GM19025 (cell line): ENCODE data around the gene TRPM2.

Source experiments
- ATAC-seq: cut with Tn5 transposase; IDR thresholded peaks from one replicate; pipeline ENCODE4 v1.9.1; 2021; ENCODE audit warnings: mild to moderate bottlenecking, low read depth, moderate library complexity; ENCODE audit not compliant: unreplicated experiment

TRPM2 gene

GRCh38 chr21:44438531-44439210 is 85.2 kb downstream of the TRPM2 start:
- ATAC-seq, result no peak

GRCh38 chr21:44439211-44439600 is 85.8 kb downstream of the TRPM2 start:
- ATAC-seq, result no peak

DNA sequence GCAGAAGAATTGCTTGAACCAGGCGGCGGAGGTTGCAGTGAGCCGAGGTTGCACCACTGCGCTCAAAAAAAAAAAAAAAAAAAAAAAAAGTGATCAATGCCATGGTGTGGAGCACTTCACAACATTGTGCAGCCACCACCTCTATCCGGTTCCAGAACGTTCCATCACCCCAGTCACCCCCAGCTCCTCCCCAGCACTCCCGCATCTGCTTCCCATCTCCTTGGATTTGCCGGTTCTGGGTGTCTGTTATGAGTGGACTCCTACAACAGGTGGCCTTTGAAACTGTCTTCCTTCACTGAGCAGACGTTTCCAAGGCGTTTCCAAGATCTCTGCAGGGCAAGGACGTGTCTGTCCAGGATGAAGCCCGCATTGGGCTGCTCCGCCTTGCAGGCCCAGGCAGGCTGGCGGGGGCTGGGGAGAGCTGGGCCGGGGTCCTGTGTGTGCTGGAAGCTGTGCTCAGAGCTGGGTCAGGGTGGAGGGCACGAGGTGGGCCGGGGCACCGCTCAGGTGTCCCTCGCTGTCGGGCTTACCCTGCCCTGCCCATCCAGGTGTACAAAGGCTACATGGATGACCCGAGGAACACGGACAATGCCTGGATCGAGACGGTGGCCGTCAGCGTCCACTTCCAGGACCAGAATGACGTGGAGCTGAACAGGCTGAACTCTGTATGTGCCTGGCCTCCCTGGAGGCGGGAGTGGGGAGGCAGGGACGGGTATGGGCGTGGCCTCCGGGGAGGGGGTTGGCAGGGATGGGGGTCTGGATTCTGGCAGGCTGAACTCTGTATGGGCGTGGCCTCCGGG is 87.0 kb downstream of the TRPM2 start:
- ATAC-seq, result no peak

GRCh38 chr21:44441041-44441400 is 87.6 kb downstream of the TRPM2 start:
- ATAC-seq, result no peak

DNA sequence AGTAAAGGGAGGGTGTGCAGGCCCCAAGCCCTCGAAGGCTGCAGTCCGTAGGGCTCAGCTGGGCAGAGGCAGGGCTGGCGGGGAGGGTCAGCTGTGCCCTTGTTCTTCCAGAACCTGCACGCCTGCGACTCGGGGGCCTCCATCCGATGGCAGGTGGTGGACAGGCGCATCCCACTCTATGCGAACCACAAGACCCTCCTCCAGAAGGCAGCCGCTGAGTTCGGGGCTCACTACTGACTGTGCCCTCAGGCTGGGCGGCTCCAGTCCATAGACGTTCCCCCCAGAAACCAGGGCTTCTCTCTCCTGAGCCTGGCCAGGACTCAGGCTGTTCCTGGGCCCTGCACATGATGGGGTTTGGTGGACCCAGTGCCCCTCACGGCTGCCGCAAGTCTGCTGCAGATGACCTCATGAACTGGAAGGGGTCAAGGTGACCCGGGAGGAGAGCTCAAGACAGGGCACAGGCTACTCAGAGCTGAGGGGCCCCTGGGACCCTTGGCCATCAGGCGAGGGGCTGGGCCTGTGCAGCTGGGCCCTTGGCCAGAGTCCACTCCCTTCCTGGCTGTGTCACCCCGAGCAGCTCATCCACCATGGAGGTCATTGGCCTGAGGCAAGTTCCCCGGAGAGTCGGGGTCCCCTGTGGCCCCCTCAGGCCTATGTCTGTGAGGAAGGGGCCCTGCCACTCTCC is 88.3 kb downstream of the TRPM2 start:
- ATAC-seq, result no peak

DNA sequence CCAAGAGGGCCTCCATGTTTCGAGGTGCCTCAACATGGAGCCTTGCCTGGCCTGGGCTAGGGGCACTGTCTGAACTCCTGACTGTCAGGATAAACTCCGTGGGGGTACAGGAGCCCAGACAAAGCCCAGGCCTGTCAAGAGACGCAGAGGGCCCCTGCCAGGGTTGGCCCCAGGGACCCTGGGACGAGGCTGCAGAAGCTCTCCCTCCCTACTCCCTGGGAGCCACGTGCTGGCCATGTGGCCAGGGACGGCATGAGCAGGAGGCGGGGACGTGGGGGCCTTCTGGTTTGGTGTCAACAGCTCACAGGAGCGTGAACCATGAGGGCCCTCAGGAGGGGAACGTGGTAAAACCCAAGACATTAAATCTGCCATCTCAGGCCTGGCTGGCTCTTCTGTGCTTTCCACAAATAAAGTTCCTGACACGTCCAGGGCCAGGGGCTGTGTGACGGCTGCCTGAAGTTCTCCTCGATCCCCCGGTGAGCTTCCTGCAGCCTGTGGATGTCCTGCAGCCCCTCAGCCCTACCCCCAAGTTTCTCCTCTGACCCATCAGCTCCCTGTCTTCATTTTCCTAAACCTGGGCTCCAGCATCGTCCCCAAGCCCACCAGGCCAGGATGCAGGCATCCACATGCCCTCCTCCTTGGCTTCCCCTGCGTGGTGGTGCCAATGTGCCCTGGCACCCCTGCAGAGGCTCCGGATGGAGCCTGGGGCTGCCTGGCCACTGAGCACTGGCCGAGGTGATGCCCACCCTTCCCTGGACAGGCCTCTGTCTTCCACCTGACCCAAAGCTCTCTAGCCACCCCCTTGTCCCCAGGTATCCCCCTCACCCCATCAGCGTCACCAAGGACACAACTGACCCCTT is 89.1 kb downstream of the TRPM2 start:
- no peak for ATAC-seq

DNA sequence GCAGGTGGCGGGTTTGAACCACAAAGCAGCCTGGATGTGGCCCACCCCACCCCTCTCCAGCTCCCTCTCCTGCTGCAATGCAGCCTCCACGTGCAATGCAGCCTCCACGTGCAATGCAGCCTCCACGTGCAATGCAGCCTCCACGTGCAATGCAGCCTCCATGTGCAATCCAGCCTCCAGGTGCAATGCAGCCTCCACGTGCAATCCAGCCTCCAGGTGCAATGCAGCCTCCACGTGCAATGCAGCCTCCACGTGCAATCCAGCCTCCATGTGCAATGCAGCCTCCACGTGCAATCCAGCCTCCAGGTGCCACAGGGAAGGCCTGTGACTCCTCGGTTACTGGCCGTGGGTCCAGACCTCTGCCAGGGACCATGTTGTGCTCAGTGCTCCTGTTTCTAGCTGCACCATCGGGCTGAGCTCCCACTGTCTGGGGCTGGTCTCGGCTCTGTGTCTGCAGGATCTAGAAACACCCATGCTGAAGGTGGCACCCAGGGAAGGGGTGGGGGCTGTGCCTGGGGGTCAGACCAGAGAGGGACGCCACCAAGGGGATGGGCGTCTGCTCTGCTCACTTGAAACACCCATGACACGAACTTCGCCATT is 90.0 kb downstream of the TRPM2 start:
- no peak for ATAC-seq

DNA sequence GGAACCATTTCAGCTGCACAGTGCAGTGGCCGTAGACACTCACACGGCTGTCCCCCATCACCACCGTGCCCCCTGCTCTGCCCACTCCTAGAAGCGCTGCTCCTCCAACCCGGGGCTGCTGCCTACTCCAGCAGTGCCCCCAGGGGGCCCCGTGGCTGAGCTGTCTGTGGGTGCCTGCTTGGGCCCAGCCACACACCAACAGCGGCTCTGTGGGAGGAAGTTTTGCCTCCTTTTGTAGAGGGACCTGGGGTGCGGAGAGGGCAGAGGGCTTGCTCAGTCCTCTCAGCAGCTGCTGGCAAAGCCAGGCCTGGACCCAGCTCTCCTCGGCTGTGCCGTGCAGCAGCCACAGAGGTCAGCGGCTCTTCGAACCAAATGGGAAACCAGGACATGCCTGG is 90.5 kb downstream of the TRPM2 start:
- no peak for ATAC-seq

GRCh38 chr21:44444286-44444931 is 91.0 kb downstream of the TRPM2 start:
- no peak for ATAC-seq

DNA sequence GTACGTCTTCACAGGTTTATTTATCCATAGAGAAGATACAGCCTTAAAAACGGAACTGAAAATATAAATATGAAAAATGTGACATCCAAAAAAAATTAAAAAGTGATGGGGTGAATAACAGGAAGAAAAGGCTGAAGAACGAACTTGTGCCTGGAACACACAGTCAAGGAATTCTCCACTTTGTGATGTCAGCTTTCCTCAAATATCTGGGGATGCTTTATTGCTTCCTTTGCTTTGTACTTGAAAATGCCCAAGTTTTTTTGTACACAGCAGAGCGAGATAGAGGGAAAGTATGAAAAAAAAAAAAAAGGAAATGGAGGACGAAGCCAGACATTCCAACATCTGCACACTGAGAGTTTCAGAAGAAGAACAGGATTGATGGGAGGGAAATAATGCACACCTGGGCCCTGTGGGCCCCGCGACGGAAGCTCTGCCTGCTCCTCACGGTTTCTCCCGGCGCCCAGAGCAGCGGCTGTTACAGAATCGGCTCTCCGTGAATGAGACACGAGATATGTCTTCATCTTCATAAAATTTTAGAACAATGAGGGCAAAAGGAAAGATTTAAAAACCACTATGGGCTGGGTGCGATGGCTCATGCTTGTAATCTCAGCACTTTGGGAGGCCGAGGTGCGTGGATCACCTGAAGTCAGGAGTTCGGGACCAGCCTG is 91.9 kb downstream of the TRPM2 start:
- ATAC-seq, result no peak

DNA sequence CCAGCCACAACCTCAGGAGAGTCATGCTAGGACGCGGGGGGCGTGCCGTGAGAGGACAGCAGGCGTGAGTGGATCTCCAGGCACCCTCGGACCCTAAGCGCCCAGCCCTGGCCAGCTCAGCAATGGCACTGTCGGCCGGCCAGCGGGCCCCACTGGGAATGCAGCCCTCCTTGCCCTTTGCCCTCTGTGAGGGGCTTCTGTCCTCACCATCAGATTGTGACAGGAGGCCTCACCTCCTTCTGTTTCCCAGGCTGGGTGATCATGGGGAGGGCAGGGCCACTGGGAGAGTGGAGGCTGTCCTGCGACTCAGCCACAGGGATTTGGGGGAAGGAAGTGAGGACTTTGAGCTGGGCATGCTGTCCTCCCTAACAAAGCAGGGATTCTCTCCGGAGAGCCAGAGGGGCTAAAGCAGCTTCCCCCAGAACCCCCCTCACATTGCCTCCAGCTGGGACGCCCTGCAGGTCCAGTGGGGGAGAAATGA is 95.3 kb downstream of the TRPM2 start:
- no peak for ATAC-seq

DNA sequence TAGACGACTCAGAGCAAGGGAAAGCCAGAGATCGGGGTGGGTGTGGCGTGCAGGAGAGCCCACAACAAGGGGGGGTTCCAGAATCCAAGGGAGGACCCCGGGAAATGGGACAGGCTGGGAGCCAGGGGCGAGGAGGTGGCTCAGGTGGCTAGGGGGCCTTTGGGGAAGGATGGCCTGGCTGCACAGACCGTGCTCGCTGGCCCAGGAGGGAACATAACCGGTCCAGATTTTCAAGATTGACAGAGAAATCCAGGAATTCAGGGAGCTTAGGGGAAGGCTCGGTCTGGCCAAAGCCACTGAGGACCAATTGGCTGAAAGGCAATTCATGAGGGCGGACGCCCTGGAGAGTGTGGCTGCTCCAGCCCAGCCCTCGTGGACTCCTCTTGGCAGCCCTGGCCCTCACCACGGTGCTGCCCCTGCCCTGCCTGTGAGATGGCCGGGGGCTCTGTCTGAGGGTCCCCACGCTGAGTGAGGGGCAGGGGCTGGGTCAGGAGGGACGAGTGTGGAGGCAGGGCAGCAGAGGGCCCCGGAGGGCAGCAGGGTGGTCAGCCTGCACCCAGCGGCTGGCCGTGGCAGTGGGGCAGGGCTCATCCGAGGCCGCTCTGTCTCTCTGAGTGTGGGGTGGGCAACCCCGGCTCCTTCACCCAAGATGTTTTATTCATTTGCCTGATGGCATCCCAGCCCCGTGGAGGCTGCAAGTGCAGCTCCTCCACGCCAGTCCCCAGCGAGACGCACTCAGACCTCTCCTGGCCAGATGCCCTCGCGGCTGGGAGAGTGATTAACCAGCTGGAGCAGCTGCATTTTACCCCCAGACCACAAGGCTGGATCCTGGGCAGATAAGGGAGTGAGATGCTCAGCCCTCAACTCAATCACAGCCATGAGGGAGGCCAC is 96.3 kb downstream of the TRPM2 start:
- no peak for ATAC-seq

DNA sequence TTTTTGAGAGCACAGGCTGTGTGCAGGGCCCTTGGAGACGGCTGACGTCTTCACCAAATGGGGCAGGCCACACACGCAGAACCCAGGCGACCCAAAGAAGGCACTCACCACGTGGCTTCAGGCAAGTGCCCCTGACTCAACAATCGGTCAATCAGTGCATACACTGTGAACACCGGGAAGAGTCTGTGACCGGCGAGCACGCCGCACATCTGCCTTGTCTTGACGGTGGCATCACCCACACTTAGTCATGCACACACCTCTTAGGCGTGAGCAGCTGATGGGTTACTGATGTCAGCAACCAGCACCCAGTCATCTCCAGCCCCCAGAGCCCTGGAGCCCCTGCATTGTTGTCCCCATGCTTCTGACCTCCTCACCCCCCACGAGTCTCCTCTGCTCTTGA is 97.0 kb downstream of the TRPM2 start:
- ATAC-seq, result no peak

DNA sequence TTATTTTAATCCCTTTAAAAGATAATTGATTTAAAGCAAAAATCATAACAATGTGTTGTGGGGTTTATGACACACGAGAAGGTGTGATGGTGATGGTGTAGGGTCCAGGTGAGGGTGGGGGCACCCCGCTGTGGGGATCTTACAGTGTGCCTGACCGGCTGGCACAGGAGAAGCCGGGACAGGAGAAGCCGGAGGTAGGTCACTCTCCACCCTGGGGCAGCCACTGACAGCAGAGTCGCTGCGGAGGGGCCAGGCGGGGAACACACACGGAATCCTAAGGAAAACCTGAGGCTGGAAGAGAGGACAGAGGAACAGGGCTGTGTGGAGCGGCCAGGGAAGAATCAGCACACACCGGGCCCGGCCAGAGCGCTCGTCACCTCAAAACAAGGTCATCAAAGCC is 97.6 kb downstream of the TRPM2 start:
- no peak for ATAC-seq

DNA sequence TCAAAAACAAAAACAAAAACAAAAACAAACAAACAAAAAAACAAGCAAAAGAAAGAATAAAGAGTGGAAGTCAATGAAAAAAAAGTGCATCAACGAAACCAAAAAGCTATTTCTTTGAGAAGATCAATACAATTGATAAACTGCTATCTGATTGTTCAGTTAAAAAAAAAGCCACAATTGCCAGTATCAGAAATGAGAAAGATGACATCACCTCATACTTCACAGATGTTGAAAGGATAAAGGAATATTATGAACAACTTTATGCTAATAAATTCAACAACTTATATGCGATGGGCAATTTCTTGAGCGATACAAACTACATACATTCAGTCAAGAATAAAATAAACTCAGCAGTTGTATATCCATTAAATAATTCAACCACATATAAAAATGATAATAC is 99.7 kb downstream of the TRPM2 start:
- ATAC-seq, result no peak

- ATAC-seq, result no peak
Observed at GRCh38 chr21:44454058-44454457, 100.6 kb downstream of the TRPM2 start.

DNA sequence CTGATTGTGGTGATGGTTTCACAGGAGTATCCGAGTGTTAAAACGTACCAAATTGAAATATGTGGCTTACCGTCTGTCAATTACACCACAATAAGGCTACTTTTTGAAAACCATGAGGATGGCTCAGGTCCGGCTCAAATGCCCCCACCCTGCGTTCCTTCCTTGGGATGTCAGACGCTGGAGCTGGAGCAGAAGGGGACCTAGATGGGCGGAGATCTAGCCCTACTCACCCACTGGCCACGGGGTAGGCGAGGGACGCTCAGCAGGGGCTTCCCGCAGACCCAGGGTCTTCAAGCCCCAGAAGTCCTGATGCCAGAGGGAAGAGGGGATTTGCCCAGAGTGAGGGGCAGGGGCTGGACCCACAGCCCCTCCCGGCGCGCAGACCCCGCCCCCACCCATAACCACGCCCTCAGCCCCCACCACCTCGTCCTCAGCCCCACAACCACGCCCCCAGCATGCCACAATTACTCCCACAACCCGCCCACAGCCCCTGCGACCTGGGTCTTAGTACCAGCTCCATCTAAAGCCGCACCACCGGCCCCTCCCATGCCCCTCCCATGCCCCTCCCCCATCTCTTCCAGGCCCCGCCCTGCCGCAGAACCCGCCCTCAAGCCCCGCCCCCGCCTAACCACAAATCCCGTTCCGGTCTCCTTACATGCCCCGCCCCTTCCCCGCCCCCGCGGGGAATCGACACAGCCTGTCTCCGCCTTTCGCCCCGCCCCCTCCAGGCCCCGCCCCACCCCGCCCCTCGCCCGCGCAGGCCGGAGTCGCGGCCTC is 101.5 kb downstream of the TRPM2 start, which contains the start of gene LRRC3:
Gene LRRC3 (plus strand): TSS at position 764 of the 777 bp plus-strand sequence. CDS start 1,135 bp downstream, outside the sequence.
- no peak for ATAC-seq
